Neural cell (in vitro differentiated cells): Measurements from ENCODE around the gene PLA2G2F. TPM values are rescaled to one million over a fixed set of nuclear protein-coding genes. Genes with fewer than 3 reads are reported as not detected.
A peak's percentile ranks its signal among the peaks of the same experiment; 100 is the strongest.

Source experiments
- H2AFZ ChIP-seq: fragments of 200-600, 300-800 bp; sonication (generic), shearing (Covaris generic); 2 replicates; pipeline ENCODE4 v1.6.0; 2014; ENCODE audit warnings: low read depth, mild to moderate bottlenecking, antibody characterized with exemption, low read length, moderate library complexity
- H3F3A ChIP-seq: fragments of 200-600 bp; shearing (Covaris generic); 2 replicates; pipeline ENCODE4 v1.6.1; 2016; ENCODE audit warnings: mild to moderate bottlenecking, moderate library complexity, mixed read lengths, antibody characterized with exemption, low read length; ENCODE audit not compliant: insufficient read depth, poor library complexity, severe bottlenecking
- H3K27ac ChIP-seq: fragments of 200-600, 300-800 bp; sonication (generic), shearing (Covaris generic); 2 replicates; pipeline ENCODE4 v1.5.1; 2014; ENCODE audit warnings: mild to moderate bottlenecking, low read length, moderate library complexity
- H3K27me3 ChIP-seq: fragments of 300-800, 200-600 bp; sonication (generic), shearing (Covaris generic); 2 replicates; pipeline ENCODE4 v1.6.0; 2014; ENCODE audit warnings: mild to moderate bottlenecking, low read depth, low read length, moderate library complexity; ENCODE audit not compliant: insufficient read depth
- H3K36me3 ChIP-seq: fragments of 300-800, 200-600 bp; sonication (generic), shearing (Covaris generic); 2 replicates; pipeline ENCODE4 v1.5.1; 2014; ENCODE audit warnings: mild to moderate bottlenecking, antibody characterized with exemption, low read length, moderate library complexity; ENCODE audit not compliant: insufficient read depth
- H3K4me2 ChIP-seq: fragments of 300-800, 200-600 bp; sonication (generic), shearing (Covaris generic); 2 replicates; pipeline ENCODE4 v1.6.0; 2014; ENCODE audit warnings: mild to moderate bottlenecking, low read length
- H3K4me3 ChIP-seq: fragments of 300-800, 200-600 bp; sonication (generic), shearing (Covaris generic); 2 replicates; pipeline ENCODE4 v1.5.1; 2014; ENCODE audit warnings: mild to moderate bottlenecking, low read length, moderate library complexity
- H3K79me2 ChIP-seq: fragments of 200-600 bp; shearing (Covaris generic); replicated peaks from 2 replicates; pipeline ENCODE4 v1.6.0; 2014; ENCODE audit warnings: mild to moderate bottlenecking, low read length, moderate library complexity; ENCODE audit not compliant: insufficient read depth
- H3K9ac ChIP-seq: fragments of 300-800, 200-600 bp; sonication (generic), shearing (Covaris generic); 2 replicates; pipeline ENCODE4 v1.6.1; 2016; ENCODE audit warnings: mild to moderate bottlenecking, low read length, mixed read lengths
- H3K9me2 ChIP-seq: fragments of 200-600 bp; shearing (Covaris generic); 2 replicates; pipeline ENCODE4 v1.6.1; 2016; ENCODE audit warnings: mild to moderate bottlenecking, low read length, mixed read lengths; ENCODE audit not compliant: insufficient read depth
- H3K9me3 ChIP-seq: fragments of 200-600, 300-800 bp; sonication (generic), shearing (Covaris generic); 2 replicates; pipeline ENCODE4 v1.6.1; 2016; ENCODE audit warnings: mild to moderate bottlenecking, mixed run types, low read length, moderate library complexity, mixed read lengths
- H4K20me1 ChIP-seq: fragments of 200-600 bp; shearing (Covaris generic); 2 replicates; pipeline ENCODE4 v1.6.1; 2016; ENCODE audit warnings: mild to moderate bottlenecking, mixed run types; ENCODE audit not compliant: insufficient read depth
- EP300 ChIP-seq: fragments of 450-650 bp; conservative IDR thresholded peaks from 2 replicates; pipeline ENCODE4 v1.6.1; 2014; ENCODE audit warnings: antibody characterized with exemption, mild to moderate bottlenecking, moderate library complexity; ENCODE audit not compliant: poor library complexity, severe bottlenecking
- EZH2 ChIP-seq: fragments of 200-600, 300-800 bp; shearing (Covaris generic), sonication (generic); IDR thresholded peaks from 2 replicates; pipeline ENCODE4 v1.6.1; 2014; ENCODE audit warnings: antibody characterized with exemption, low read length, borderline replicate concordance, mild to moderate bottlenecking; ENCODE audit not compliant: insufficient read depth, poor library complexity, severe bottlenecking
- MXI1 ChIP-seq: fragments of 450-650 bp; conservative IDR thresholded peaks from 2 replicates; pipeline ENCODE4 v1.6.1; 2014; ENCODE audit warnings: antibody characterized with exemption, mild to moderate bottlenecking; ENCODE audit not compliant: poor library complexity, severe bottlenecking
- POLR2AphosphoS5 ChIP-seq: IDR thresholded peaks from 2 replicates; pipeline ENCODE4 v1.6.1; 2012
- RAD21 ChIP-seq: fragments of 450-650 bp; conservative IDR thresholded peaks from 2 replicates; pipeline ENCODE4 v1.6.1; 2014; ENCODE audit warnings: antibody characterized with exemption, mild to moderate bottlenecking, moderate library complexity
- SMC3 ChIP-seq: fragments of 450-650 bp; conservative IDR thresholded peaks from 2 replicates; pipeline ENCODE4 v1.6.1; 2014; ENCODE audit warnings: antibody characterized with exemption, mild to moderate bottlenecking, moderate library complexity; ENCODE audit not compliant: poor library complexity
- TAF1 ChIP-seq: IDR thresholded peaks from 2 replicates; pipeline ENCODE4 v1.6.1; 2012; ENCODE audit warnings: low read depth
- polyA plus RNA-seq: library from polyadenylated mRNA; depleted of rRNA; stranded (reverse); fragments of >200 nt; gene quantifications from 2 replicates; pipeline ENCODE4 v1.2.3, GENCODE V29; 2014
- TF ChIP-seq, protein P1 (sequence below): fragments of 450-650 bp; IDR thresholded peaks from 2 replicates; pipeline ENCODE4 v1.5.1; 2014; ENCODE audit warnings: antibody characterized with exemption, mild to moderate bottlenecking, moderate library complexity; ENCODE audit not compliant: poor library complexity, severe bottlenecking
- TF ChIP-seq, protein P2 (sequence below): IDR thresholded peaks from 2 replicates; pipeline ENCODE4 v1.6.1; 2012; ENCODE audit warnings: borderline replicate concordance

The PLA2G2F gene
- polyA plus RNA-seq, 1 donor from 2014 or later = not detected

DNA sequence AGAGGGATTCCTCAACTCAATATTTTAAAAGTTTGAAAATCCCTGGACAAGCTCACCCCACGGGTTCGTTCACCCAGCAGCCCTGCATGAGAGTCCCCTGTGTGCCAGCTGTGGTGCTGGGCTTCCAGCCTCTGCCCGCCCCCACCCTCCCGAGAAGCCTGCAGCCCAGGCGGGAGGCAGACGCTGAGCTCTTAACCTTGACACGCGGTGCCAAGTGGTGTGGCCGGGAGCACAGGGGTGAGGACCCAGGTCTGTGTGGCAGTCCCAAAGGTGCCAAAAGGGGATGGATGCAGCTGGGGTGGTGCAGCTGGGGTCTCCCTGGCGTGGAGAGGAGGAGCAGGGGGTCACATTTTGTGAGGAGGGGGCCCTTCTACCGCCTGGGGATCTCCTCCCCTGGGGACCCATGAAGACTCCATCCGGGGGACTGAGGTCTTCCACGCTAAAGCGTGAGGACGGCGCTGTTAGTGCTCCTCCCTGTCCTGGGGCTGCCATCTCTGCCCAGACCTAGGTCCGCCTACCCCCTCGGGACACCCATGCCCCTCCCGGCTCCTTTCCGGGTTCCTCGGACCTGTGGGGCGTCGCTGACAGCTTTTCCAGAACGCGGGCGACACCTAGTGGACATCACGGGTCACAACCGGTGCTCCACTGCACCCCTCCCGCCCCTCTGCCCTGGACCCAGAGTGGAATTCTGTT is 12.9 kb downstream of the PLA2G2F start:
- Histone ChIP-seq H3K36me3 (no peaks in the 10 kb centered on the region), H2AFZ (peak overlapping the region; percentile 19), H3K79me2 (no peaks in the 10 kb centered on the region), H3K4me3 (peak overlapping the region; percentile 56), H3K9me3 (no peaks in the 10 kb centered on the region), H3K27ac (no peak overlapping the region), H4K20me1 (no peaks in the 10 kb centered on the region), H3F3A (no peaks in the 10 kb centered on the region), H3K9me2 (no peaks in the 10 kb centered on the region), H3K27me3 (no peaks in the 10 kb centered on the region), H3K4me2 (no peak overlapping the region), H3K9ac (peak overlapping the region; percentile 21)
- TF ChIP-seq EP300 (no peak), POLR2AphosphoS5 (no peak), SMC3 (peak; percentile 96), TAF1 (no peak), RAD21 (peak; percentile 94), EZH2 (no peak), MXI1 (no peak)
- TF ChIP-seq, protein P1, sequence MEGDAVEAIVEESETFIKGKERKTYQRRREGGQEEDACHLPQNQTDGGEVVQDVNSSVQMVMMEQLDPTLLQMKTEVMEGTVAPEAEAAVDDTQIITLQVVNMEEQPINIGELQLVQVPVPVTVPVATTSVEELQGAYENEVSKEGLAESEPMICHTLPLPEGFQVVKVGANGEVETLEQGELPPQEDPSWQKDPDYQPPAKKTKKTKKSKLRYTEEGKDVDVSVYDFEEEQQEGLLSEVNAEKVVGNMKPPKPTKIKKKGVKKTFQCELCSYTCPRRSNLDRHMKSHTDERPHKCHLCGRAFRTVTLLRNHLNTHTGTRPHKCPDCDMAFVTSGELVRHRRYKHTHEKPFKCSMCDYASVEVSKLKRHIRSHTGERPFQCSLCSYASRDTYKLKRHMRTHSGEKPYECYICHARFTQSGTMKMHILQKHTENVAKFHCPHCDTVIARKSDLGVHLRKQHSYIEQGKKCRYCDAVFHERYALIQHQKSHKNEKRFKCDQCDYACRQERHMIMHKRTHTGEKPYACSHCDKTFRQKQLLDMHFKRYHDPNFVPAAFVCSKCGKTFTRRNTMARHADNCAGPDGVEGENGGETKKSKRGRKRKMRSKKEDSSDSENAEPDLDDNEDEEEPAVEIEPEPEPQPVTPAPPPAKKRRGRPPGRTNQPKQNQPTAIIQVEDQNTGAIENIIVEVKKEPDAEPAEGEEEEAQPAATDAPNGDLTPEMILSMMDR = peak; percentile 96
- TF ChIP-seq, protein P2, sequence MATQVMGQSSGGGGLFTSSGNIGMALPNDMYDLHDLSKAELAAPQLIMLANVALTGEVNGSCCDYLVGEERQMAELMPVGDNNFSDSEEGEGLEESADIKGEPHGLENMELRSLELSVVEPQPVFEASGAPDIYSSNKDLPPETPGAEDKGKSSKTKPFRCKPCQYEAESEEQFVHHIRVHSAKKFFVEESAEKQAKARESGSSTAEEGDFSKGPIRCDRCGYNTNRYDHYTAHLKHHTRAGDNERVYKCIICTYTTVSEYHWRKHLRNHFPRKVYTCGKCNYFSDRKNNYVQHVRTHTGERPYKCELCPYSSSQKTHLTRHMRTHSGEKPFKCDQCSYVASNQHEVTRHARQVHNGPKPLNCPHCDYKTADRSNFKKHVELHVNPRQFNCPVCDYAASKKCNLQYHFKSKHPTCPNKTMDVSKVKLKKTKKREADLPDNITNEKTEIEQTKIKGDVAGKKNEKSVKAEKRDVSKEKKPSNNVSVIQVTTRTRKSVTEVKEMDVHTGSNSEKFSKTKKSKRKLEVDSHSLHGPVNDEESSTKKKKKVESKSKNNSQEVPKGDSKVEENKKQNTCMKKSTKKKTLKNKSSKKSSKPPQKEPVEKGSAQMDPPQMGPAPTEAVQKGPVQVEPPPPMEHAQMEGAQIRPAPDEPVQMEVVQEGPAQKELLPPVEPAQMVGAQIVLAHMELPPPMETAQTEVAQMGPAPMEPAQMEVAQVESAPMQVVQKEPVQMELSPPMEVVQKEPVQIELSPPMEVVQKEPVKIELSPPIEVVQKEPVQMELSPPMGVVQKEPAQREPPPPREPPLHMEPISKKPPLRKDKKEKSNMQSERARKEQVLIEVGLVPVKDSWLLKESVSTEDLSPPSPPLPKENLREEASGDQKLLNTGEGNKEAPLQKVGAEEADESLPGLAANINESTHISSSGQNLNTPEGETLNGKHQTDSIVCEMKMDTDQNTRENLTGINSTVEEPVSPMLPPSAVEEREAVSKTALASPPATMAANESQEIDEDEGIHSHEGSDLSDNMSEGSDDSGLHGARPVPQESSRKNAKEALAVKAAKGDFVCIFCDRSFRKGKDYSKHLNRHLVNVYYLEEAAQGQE = no peak

DNA sequence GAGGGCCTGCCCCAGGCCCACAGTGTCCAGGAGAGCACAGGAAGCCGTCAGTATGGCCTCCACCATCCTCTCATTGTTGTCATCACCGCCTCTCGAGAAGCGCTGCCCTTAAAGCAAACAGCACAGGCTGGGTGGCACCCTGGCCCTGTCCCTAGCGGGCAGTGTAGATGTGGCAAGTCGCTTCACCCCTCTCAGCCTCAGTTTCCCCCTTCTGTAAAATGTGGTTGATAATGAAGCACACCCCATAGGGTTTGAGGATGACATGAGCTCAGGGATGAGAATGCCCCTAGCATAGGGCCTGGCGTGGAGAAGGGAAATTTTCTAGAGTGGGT is 13.4 kb downstream of the PLA2G2F start:
- no peaks in the 10 kb centered on the region for H3K9me2 ChIP-seq
- no peak overlapping the region for H3K4me2 ChIP-seq
- H3K27ac ChIP-seq = no peak overlapping the region
- no peaks in the 10 kb centered on the region for H3F3A ChIP-seq
- no peaks in the 10 kb centered on the region for H3K79me2 ChIP-seq
- H4K20me1 ChIP-seq = no peaks in the 10 kb centered on the region
- peak overlapping the region; percentile 56 for H3K4me3 ChIP-seq
- H2AFZ ChIP-seq = no peak overlapping the region
- TF ChIP-seq, protein P2 = no peak
- no peak for TF ChIP-seq SMC3
- no peak for TF ChIP-seq EP300
- TF ChIP-seq, protein P1 = no peak
- TF ChIP-seq MXI1 = no peak
- no peaks in the 10 kb centered on the region for H3K36me3 ChIP-seq
- peak overlapping the region; percentile 25 for H3K9ac ChIP-seq
- H3K27me3 ChIP-seq = no peaks in the 10 kb centered on the region
- no peaks in the 10 kb centered on the region for H3K9me3 ChIP-seq
